Hematopoietic multipotent progenitor cell treated with erythropoietin and hydrocortisone succinate and interleukin-3 and kit ligand, for 6 days (in vitro differentiated cells): ENCODE data around the gene POLR2F.

Experiments
- DNase-seq: peaks from one replicate; pipeline ENCODE4 v3.0.0-alpha.2; 2015

The POLR2F gene

GRCh38 chr22:37953437-37954179 lies at the start of gene POLR2F, which contains the start of gene C22orf23:
POLR2F (plus strand) TSS chr22:37953699; CDS start chr22:37953788, 89 bp downstream.
C22orf23 (minus strand) TSS chr22:37953601; CDS start chr22:37953149, 452 bp downstream.
- peak; percentile 100 for DNase-seq

- no peak for DNase-seq
Measured at GRCh38 chr22:37904572-37905533, 48.6 kb upstream of the POLR2F start.

- DNase-seq, result peak; percentile 79
Measured at GRCh38 chr22:37905534-37906363, 47.8 kb upstream of the POLR2F start, which contains the start of gene MICALL1. MICALL1 (plus strand) TSS chr22:37906297; CDS start chr22:37906423, 126 bp downstream.

- peak; percentile 33 for DNase-seq
Measured at GRCh38 chr22:37906364-37907008, 47.0 kb upstream of the POLR2F start.

GRCh38 chr22:37907036-37907954 lies 46.2 kb upstream of the POLR2F start:
- no peak for DNase-seq

GRCh38 chr22:37909766-37910165 lies 43.7 kb upstream of the POLR2F start:
- DNase-seq, result no peak

- DNase-seq, result no peak
Measured at GRCh38 chr22:37910890-37911672, 42.4 kb upstream of the POLR2F start.

GRCh38 chr22:37911697-37912096 lies 41.8 kb upstream of the POLR2F start:
- no peak for DNase-seq

GRCh38 chr22:37912171-37912570 lies 41.3 kb upstream of the POLR2F start:
- DNase-seq, result no peak

GRCh38 chr22:37913233-37913721 lies 40.2 kb upstream of the POLR2F start:
- no peak for DNase-seq

- DNase-seq, result no peak
Measured at GRCh38 chr22:37916311-37916710, 37.2 kb upstream of the POLR2F start.

GRCh38 chr22:37917874-37918548 lies 35.5 kb upstream of the POLR2F start:
- DNase-seq, result no peak

GRCh38 chr22:37918580-37919270 lies 34.8 kb upstream of the POLR2F start:
- DNase-seq, result no peak

- no peak for DNase-seq
Measured at GRCh38 chr22:37920126-37920525, 33.4 kb upstream of the POLR2F start.

GRCh38 chr22:37922191-37922590 lies 31.3 kb upstream of the POLR2F start:
- peak; percentile 31 for DNase-seq

- DNase-seq, result no peak
Measured at GRCh38 chr22:37923927-37924326, 29.6 kb upstream of the POLR2F start.

- no peak for DNase-seq
Measured at GRCh38 chr22:37924386-37925065, 29.0 kb upstream of the POLR2F start.

GRCh38 chr22:37925330-37925729 lies 28.2 kb upstream of the POLR2F start:
- DNase-seq, result no peak
